A172 (cell line): ENCODE measurements around the gene TKTL1. TPM values are rescaled to one million over a fixed set of nuclear protein-coding genes. Genes with fewer than 3 reads are reported as not detected.
A peak's percentile ranks its signal among the peaks of the same experiment; 100 is the strongest.
"Not testable (repeated sequence)": the region's sequence is repeated elsewhere in the genome, so short reads cannot be mapped to it uniquely, and the experiment has no call there.

Source experiments
- DNase-seq: peaks from one replicate; pipeline ENCODE4 v3.0.0-alpha.2; 2015; ENCODE audit warnings: low spot score
- total RNA-seq: library from RNA; depleted of rRNA; stranded (reverse); fragments of >200 nt; shearing (Covaris generic); gene quantifications from 2 replicates; pipeline ENCODE4 v1.2.3, GENCODE V29; 2014

TKTL1 gene
- total RNA-seq, 1 experiment from 2014 or later = not detected

- no peak for DNase-seq
These were observed 13.6 kb downstream of the TKTL1 start for GRCh38 chrX:154309041-154309775.

- DNase-seq = no peak
These were observed 15.3 kb downstream of the TKTL1 start for GRCh38 chrX:154310616-154311536.

GRCh38 chrX:154312116-154312515 lies 16.5 kb downstream of the TKTL1 start:
- DNase-seq = no peak

- DNase-seq = no peak
These were observed 17.6 kb downstream of the TKTL1 start for GRCh38 chrX:154313147-154313546.

DNA sequence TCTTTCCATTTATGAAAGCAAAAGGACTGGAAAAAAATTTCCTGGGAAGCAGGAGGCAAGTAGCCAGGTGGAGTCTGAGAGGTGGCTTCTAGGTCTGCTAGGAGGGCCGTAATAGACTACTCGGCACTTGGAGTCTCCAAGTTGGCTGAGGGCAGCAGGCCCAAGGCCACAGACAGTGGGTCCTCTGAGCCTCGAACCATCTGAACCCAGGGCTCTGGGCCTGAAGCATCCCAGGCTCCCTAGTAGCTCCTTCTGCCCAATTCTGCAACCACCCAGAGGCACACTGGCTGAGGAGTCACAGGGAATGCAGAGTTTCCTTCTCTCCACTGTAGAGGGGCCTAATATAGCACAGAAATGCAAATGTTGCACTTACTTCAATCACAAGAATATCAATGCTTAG lies 19.8 kb downstream of the TKTL1 start:
- DNase-seq = no peak

- peak; percentile 10 for DNase-seq
These were observed 21.9 kb downstream of the TKTL1 start for GRCh38 chrX:154317391-154317995.

GRCh38 chrX:154320406-154320805 lies 24.8 kb downstream of the TKTL1 start:
- DNase-seq = no peak

DNA sequence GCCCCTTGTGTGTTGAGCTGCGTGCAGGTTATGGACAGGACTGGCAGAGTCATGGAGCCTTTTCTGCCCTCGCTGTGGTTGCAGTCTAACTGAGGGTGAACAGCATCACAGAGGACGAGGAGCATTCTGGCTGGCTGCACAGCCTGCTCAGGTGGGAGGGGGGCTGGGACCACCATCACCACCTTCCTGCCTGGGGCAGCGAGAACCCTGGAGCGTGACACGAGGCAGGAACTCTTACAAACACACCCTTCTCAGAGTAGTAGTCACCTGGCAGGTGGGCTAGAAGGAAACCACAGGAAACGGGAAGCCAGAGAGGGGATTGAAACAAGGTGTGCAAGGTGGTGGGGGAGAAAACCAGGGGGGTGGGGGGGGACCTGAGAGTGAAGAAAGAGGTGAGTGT lies 25.6 kb downstream of the TKTL1 start:
- no peak for DNase-seq

DNA sequence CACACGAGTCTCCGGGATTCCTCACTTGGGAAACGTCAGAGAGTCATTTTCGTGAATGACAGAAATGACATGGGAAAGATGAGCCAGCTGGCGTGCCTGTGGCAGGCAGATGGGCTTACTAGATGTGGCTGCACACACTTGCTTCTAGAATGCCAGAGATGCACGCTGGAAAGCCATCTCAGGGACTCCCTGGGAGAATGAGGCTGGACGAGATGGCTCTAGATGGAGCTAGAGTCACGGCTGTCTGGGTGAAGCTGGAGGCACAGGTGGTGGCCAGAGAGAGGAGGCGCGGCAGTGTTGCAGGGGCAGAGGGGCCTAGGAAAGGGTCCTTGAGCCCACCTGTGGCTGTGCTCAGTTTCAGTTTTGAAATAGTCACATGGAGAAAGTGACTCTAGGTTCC lies 26.0 kb downstream of the TKTL1 start:
- DNase-seq = no peak

DNA sequence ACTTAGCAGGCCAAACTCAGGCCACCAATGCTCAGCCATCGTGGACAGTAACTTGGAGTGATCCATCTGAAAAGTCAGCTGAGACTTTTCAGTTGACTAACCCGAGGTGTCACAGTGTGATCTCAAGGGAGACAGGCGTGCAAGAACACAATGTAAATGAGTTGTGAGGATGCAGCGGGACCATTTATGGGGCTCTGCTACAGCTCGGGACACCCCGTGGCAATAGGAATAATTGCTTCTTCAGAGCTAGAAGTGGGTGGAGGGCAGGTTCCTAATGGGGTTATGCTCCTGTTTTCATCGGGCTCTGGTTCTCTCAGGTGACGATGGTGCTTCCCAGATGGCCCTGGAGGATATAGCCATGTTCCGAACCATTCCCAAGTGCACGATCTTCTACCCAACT lies 27.3 kb downstream of the TKTL1 start:
- DNase-seq = no peak

DNA sequence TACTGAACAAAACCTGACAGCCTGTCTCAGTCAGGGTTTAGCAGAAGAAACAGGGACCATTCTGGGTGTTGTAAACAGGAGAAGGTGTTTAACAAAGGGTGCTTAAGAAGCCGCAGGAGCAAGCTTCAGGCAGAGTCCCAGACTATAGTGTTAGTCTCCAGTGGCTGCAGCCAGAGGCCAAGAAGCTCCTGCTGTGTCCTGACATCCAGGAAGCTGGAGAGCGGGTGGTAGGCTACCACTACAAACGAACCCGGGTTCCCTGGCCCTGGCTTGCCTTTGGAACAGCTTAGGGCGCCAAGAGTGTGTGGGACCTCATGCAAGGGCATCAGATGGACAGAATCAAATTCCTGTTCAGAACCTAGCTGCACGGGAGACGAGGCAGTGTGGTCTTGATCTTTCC lies 27.9 kb downstream of the TKTL1 start:
- DNase-seq = no peak

DNA sequence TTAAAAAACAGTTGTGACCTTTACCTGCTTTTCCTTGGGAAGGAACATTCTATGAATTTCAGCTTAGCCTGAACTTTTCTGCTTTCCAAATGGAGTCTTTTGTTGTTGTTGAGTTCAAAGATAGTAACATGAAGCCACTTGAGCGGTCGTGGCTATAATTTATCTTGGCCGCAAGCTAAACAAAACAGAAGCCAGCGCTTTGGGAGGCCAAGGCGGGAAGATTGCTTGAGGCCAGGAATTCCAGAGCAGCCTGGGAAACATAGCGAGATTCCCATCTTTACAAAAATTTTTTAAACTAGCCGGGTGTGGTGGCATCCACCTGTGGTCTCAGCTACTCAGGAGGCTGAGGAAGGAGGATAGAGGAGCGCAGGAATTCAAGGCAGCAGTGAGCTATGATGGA lies 29.9 kb downstream of the TKTL1 start:
- peak; percentile 67 for DNase-seq

GRCh38 chrX:154327038-154327820 lies 31.6 kb downstream of the TKTL1 start:
- no peak for DNase-seq

GRCh38 chrX:154328646-154329045 lies 33.1 kb downstream of the TKTL1 start:
- DNase-seq = no peak

GRCh38 chrX:154329294-154329693 lies 33.7 kb downstream of the TKTL1 start:
- no peak for DNase-seq

DNA sequence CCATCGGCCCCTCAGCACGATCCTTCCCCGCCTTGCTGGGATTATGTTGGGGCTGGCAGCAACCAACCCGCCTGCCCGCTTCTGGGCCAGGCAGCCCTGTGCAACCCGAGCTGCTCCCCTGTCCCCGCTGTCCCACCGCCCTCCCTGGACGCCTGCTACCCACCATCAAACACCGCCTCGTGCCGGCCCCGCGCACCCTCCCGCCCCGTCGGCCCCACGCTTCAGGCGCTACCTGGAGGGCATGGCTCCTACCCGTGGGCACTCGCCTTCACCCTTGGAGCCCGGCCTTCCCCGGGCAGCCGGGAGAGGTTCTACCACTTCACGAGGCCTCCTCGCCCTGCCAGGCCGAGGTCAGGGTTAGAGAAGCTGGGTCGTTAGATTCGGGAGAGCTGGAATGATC lies 37.0 kb downstream of the TKTL1 start:
- DNase-seq = no peak

- DNase-seq = no peak
These were observed 37.5 kb downstream of the TKTL1 start for GRCh38 chrX:154333116-154333515.

DNA sequence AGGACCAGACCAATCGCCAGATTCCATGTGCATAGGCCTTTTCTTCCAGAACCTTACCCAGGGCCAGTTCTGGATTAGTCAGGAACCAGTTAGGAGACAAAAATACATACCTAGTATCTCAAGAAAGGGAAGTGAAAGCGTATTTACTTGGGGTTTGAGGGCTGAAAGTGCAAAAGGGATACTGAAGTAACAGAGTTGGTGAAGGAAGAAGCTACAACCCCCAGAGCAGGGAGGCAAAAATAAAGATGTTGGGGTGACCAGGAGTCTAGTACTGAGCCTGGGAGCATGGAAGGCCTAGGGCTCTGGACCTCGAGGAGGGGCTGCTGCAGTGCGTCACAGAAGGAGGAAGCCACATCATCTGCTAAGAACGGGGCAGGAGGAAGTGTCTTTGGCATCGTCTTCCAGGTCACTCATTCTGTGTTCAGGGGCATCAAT lies 38.3 kb downstream of the TKTL1 start:
- DNase-seq = no peak

GRCh38 chrX:154334496-154334895 lies 38.9 kb downstream of the TKTL1 start:
- no peak for DNase-seq

GRCh38 chrX:154341399-154342298 lies 46.1 kb downstream of the TKTL1 start:
- not testable (repeated sequence) for DNase-seq

DNA sequence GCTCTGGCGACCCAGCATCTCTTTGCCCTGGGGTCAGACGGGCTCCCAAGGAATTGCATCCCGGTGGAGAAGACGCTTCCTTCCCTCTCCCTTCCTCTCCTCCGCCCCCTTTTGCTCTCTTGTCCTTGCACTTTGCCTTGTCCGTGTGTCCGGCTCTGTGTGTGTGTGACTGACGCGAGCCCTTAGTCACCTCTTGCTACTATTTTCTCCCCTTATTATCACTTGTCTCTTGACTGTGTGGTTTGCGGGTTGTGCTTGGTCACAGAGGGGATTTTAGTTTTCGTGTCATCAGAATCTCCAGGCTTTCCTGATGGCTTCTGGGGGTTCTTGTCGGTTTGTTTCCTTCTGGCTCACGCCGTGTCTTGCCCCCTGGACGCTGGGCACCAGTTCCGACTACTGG lies 47.5 kb downstream of the TKTL1 start:
- not testable (repeated sequence) for DNase-seq
